HFFc6 (cell line): ENCODE measurements around the gene C2CD4D. TPM values are rescaled to one million over a fixed set of nuclear protein-coding genes. Genes with fewer than 3 reads are reported as not detected.

Source experiments
- DNase-seq: peaks from one replicate; pipeline ENCODE4 v3.0.0-alpha.2; 2018
- H3K27ac Mint-ChIP-seq: 2 replicates; pipeline ENCODE4 v1.8.0; 2020; ENCODE audit warnings: mild to moderate bottlenecking, mixed read lengths
- H3K27me3 Mint-ChIP-seq: 2 replicates; pipeline ENCODE4 v1.8.0; 2021; ENCODE audit warnings: mild to moderate bottlenecking, moderate library complexity, mixed read lengths; ENCODE audit not compliant: insufficient read depth
- H3K36me3 Mint-ChIP-seq: 2 replicates; pipeline ENCODE4 v1.8.0; 2021; ENCODE audit warnings: low read depth, mixed read lengths
- H3K4me1 Mint-ChIP-seq: 2 replicates; pipeline ENCODE4 v1.8.0; 2020; ENCODE audit warnings: low read depth, mixed read lengths
- H3K4me3 Mint-ChIP-seq: 2 replicates; pipeline ENCODE4 v1.8.0; 2020; ENCODE audit warnings: mild to moderate bottlenecking, moderate library complexity, mixed read lengths
- H3K9me3 Mint-ChIP-seq: 2 replicates; pipeline ENCODE4 v1.8.0; 2020; ENCODE audit warnings: mild to moderate bottlenecking, mixed read lengths
- CTCF ChIP-seq: fragments of 200-600 bp; sonication (generic); IDR thresholded peaks from 2 replicates; pipeline ENCODE4 v1.5.0; 2021; ENCODE audit warnings: antibody characterized with exemption, mild to moderate bottlenecking
- total RNA-seq, 6 experiments: library from RNA; stranded (reverse); fragmentation: NEBNext Ultra II Directional; extraction: Animal tissue kit (Norgen Biotek cat#: 25700); gene quantifications; 2 replicates in 1 of 6; 3 replicates in 5 of 6; pipeline ENCODE4 v1.2.3, GENCODE V29; 2021

The C2CD4D gene
- total RNA-seq, 6 experiments from 2014 or later = not detected

- Mint-ChIP-seq H3K36me3 (no peaks in the 10 kb centered on the region), H3K27me3 (peaks cover 49% of the 10 kb centered on the region), H3K9me3 (no peaks in the 10 kb centered on the region), H3K4me3 (no peak overlapping the region), H3K27ac (no peak overlapping the region), H3K4me1 (peaks cover 6% of the 10 kb centered on the region; the same call in 1 of the 2 replicates)
- no peak for TF ChIP-seq CTCF
- no peak for DNase-seq
These were observed 13.6 kb downstream of the C2CD4D start for GRCh38 chr1:151825751-151826660.

- H3K36me3 Mint-ChIP-seq = no peaks in the 10 kb centered on the region
- H3K4me1 Mint-ChIP-seq = peaks cover 6% of the 10 kb centered on the region
- DNase-seq = no peak
- no peak for TF ChIP-seq CTCF
- H3K4me3 Mint-ChIP-seq = no peak overlapping the region
- H3K27ac Mint-ChIP-seq = no peak overlapping the region
- H3K27me3 Mint-ChIP-seq = peaks cover 57% of the 10 kb centered on the region
- H3K9me3 Mint-ChIP-seq = no peaks in the 10 kb centered on the region
These were observed 14.4 kb downstream of the C2CD4D start for GRCh38 chr1:151825204-151825603.

- TF ChIP-seq CTCF = no peak
- Mint-ChIP-seq H3K4me1 (no peaks in the 10 kb centered on the region; the same call in 1 of the 2 replicates), H3K27ac (no peak overlapping the region), H3K36me3 (no peaks in the 10 kb centered on the region), H3K27me3 (peaks cover 60% of the 10 kb centered on the region), H3K9me3 (no peaks in the 10 kb centered on the region), H3K4me3 (no peak overlapping the region)
- no peak for DNase-seq
These were observed 16.4 kb downstream of the C2CD4D start for GRCh38 chr1:151823175-151823574.

GRCh38 chr1:151822404-151822803 is 17.2 kb downstream of the C2CD4D start:
- no peak overlapping the region for H3K4me3 Mint-ChIP-seq
- TF ChIP-seq CTCF = no peak
- no peaks in the 10 kb centered on the region for H3K36me3 Mint-ChIP-seq
- H3K4me1 Mint-ChIP-seq = no peaks in the 10 kb centered on the region; the same call in 1 of the 2 replicates
- H3K9me3 Mint-ChIP-seq = no peaks in the 10 kb centered on the region
- DNase-seq = no peak
- peaks cover 64% of the 10 kb centered on the region for H3K27me3 Mint-ChIP-seq
- no peak overlapping the region for H3K27ac Mint-ChIP-seq

- Mint-ChIP-seq H3K27me3 (peaks cover 72% of the 10 kb centered on the region), H3K4me1 (no peaks in the 10 kb centered on the region; the same call in 1 of the 2 replicates)
- TF ChIP-seq CTCF = no peak
These were observed 18.7 kb downstream of the C2CD4D start for GRCh38 chr1:151820940-151821339.

More at GRCh38 chr1:151820940-151821339, 18.7 kb downstream of the C2CD4D start:
- no peak overlapping the region for H3K4me3 Mint-ChIP-seq
- H3K36me3 Mint-ChIP-seq = no peaks in the 10 kb centered on the region
- H3K9me3 Mint-ChIP-seq = no peaks in the 10 kb centered on the region
- no peak for DNase-seq
- H3K27ac Mint-ChIP-seq = no peak overlapping the region
